ENCODE measurements around the gene SLC11A2. TPM values are rescaled to one million over a fixed set of nuclear protein-coding genes. Genes with fewer than 3 reads are reported as not detected.

Gene SLC11A2
- 10 to 100 TPM; 34.4 to 38.4 TPM for total RNA-seq

DNA sequence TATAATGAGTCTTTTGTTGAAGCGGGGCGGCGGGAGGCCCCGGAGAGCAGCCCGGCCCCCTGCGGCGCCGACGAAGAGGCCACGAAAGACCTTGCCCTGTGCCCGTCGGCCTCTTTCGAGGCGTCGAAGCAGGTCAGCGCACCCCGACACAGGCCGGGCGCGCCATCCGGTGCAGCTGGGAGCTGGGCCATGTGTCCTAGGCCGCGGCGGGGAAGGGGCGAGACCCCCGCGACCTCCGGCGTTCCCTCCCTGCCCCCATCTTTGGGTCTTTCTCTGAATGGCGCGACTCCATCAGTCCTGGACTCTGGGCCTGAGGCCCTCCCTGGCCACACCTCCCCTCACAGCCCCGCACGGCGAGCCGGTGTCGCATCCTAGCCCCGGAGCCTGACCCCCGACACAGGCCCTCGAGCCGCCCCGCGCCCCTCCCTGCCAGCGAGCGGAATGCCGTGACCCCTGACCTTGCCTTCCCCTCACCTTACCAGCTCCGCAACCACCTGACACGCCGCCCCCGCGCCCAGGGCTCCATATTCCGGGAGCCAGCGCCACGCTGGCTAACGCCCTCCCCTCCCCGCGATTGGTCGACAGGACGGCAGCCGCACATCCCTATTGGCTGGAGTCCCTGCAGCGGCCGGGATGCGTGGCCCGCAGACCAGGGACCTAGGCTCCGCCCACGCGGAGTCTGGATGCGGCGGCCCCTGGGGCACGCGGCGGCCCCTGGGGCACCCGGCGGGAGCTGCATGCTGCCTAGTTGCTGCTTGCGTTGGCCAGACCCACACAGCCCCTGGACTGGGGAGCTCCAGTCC, at the start of gene SLC11A2:
Gene SLC11A2 (minus strand): TSS at position 549 of the 803 bp plus-strand sequence. CDS start 15,656 bp downstream, outside the sequence.
- Mint-ChIP-seq H3K27ac (peak within 1 kb of the TSS; percentile 96 to 99), H3K36me3 (no peaks in the 10 kb centered on the region), H3K9me3 (no peaks in the 10 kb centered on the region)
- peak; percentile 91 to 98 for DNase-seq (ENCODE audit: low spot score in 2 of 2)
- peak; percentile 84 to 86 for ATAC-seq

DNA sequence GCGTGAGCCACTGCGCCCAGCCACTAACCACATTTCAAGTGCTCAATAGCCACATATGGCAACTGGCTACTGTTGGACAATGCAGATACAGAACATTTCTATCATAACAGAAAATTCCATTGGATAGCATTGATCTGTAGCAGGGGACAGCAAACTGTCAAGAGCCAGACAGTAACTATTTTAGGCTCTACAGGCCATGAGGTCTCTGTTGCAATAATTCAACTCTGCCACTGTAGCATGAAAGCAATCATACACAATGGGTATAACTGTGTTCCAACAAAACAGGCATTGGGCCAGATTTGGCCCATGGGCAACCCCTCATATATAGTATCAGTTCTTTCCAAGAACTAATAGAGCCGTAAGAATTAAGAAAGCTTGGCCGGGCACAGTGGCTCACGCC, 49.2 kb upstream of the SLC11A2 start:
- H3K36me3 Mint-ChIP-seq, result peaks cover 0 to 7% of the 10 kb centered on the region in 2 donors
- ATAC-seq (no peak), DNase-seq (ENCODE audit: low spot score in 2 of 2) (no peak)
- no peaks in the 10 kb centered on the region for H3K9me3 Mint-ChIP-seq
- H3K27ac Mint-ChIP-seq, result no peak overlapping the region

DNA sequence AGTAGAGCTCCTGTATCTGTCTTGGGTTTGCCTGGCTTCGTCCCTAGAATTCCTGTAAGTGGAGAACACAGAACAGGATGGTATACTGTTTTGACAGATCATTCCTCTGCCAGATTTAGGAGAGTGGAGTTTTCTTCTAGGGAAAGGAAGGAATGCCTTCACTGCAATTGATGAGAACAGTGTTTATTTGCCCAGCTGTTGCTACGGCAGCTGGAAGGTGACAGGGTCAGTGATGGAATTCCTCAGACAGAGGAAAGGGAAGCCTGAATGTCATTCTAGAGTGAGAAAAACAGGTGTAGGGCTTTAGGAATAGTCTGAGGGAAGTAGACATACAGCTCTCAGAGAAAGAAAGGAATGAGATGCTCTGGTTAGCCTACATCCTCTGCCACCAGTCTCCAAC, 45.5 kb upstream of the SLC11A2 start:
- no peak for ATAC-seq
- Mint-ChIP-seq H3K36me3 (no peaks in the 10 kb centered on the region), H3K9me3 (no peaks in the 10 kb centered on the region), H3K27ac (no peak overlapping the region)
- no peak for DNase-seq (ENCODE audit: low spot score in 2 of 2)

DNA sequence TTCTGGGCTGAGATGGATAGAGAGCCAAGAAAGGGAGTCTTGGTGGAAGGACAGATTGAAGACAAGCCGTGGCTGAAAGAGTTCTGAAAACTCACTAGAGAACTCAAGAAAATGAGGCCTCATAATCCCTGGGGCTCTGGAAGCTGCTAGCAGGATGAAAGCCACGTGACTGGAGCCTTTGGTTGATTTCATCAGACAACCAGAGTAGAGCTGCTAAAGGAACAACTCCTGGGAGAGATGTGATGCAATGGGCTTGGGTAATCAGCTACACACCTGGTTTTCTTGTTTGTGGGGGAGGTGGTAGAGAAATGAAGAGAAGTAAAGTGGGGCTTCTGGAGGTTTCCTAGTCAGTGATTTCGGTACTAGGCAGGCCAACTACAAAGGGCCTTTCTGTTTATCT, 43.8 kb upstream of the SLC11A2 start:
- H3K27ac Mint-ChIP-seq, result peak overlapping the region in 1 of 2 donors; percentile 12
- ATAC-seq, result no peak
- H3K36me3 Mint-ChIP-seq, result no peaks in the 10 kb centered on the region

DNA sequence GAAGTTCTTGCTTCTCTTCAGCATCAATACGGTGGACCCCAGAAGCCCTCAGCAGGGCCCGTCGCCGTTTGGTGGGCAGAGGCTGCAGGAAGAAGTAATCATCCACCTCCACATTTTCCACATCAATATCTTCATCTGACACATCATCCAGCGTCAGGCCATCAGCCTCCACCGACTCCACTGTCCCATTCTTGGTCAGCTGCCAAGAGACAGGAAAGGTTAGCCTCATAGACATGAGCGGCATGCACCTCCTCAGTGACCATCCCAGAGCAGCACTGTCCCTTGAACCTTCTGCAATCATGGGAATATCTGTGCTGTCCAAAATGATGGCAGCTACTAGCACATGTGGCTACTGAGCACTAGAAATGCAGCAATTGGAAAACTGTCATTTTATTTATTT, 41.6 kb upstream of the SLC11A2 start:
- no peak overlapping the region for H3K27ac Mint-ChIP-seq
- ATAC-seq, result no peak
- no peaks in the 10 kb centered on the region for H3K36me3 Mint-ChIP-seq
- DNase-seq (ENCODE audit: low spot score in 2 of 2), result no peak
- H3K9me3 Mint-ChIP-seq, result no peaks in the 10 kb centered on the region

More for the DNA sequence above, 43.8 kb upstream of the SLC11A2 start:
- H3K9me3 Mint-ChIP-seq, result no peaks in the 10 kb centered on the region
- DNase-seq (ENCODE audit: low spot score in 2 of 2), result no peak

DNA sequence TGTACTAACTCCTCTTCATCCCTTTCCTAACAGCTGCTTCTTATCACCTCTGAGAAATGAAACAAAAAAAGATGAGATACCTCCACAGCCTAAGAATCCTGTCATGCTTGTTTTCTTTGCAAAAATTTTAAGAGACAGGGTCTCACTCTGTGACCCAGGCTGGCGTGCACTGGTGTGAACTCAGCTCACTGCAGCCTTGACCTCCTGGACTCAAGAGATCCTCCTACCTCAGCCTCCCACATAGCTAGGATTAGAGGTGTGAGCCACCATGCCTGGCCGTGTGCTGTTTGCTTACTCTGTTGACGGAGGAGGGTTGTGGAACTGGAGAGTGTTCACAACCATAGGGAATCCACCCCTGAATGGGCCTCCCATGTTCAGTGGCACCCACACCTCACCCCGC, 41.0 kb upstream of the SLC11A2 start:
- H3K27ac Mint-ChIP-seq, result peak overlapping the region in 1 of 2 donors; percentile 37
- no peak for ATAC-seq

DNA sequence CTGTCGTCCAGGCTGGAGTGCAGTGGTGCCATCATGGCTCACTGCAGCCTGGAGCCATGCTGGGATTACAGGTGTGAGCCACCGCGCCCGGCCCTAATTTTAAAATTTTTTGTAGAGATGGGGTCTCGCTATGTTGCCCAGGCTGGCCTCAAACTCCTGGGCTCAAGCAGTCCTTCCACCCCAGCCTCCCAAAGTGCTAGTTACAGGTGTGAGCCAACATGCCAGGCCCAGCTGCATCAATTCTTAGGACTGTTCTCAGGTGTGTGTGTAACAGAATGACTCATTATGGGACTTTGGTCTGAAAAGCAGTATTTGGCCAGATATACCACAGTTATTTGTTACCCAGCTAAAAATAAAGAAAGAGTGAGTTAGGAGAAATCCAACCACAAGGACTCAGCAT, 39.3 kb upstream of the SLC11A2 start:
- no peak for DNase-seq (ENCODE audit: low spot score in 2 of 2)
- Mint-ChIP-seq H3K9me3 (no peaks in the 10 kb centered on the region), H3K27ac (peak overlapping the region in 1 of 2 donors; percentile 39), H3K36me3 (peaks cover 0 to 1% of the 10 kb centered on the region in 2 donors)
- no peak for ATAC-seq

More for the DNA sequence above, 41.0 kb upstream of the SLC11A2 start:
- no peaks in the 10 kb centered on the region for H3K36me3 Mint-ChIP-seq
- DNase-seq (ENCODE audit: low spot score in 2 of 2), result no peak
- no peaks in the 10 kb centered on the region for H3K9me3 Mint-ChIP-seq

DNA sequence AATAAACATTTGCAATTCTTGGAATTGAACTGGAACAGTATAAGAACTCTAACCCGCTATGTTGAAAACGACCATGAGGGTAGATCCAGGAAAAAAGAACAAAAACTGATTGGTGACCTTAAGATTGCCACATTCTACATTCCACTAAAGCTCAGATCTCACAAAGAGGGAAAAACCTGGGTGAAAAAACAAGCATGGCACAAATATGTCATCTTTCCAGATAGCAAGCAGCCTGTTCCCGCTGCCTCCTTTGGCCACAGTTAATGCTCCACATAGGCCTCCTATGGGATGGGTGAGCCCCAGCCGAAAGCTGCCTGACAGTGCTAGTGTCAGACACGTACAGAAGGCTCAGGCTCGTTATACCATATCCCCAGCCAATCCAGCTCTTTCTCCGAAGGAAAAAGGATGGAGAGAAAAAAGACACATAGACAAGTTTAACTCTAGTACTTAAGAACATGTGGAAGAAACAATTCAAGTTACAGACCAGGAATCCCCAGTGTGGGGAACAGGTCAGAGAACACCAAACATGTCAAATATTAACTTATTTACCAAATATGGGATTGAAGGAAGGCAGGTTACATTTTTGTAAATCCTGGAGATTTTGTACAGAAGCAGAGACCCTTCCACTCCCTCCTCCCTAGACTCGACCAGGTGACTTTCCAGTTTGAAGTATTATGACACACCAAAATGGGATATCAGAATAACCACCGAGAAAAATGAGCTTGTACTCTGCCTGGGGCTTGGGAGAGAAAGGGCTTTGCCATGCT, 36.6 kb upstream of the SLC11A2 start:
- Mint-ChIP-seq H3K9me3 (no peaks in the 10 kb centered on the region), H3K36me3 (peaks cover 0 to 9% of the 10 kb centered on the region in 2 donors), H3K27ac (peak overlapping the region in 1 of 2 donors; percentile 84)
- DNase-seq (ENCODE audit: low spot score in 2 of 2), result no peak
- ATAC-seq, result no peak

DNA sequence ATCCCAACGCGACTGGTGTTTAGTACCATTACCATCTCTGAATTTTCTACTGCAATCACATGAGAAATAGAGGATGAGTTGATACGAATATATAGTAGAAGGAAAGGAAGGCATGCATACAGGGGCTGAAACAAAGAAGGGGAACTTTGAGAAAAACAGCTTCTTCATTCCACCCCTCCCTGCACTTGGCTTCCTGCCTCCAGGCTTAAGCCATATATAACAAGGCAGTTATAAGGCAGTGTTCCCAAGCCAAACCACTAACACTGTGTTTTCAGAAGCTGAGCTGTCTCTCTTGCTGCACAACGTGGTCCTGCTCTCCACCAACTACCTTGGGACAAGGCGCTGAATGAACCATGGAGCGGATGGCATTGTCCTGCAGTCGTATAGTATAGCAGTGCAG, 32.9 kb upstream of the SLC11A2 start:
- Mint-ChIP-seq H3K27ac (peak overlapping the region in 1 of 2 donors; percentile 79), H3K9me3 (no peaks in the 10 kb centered on the region), H3K36me3 (peaks cover 0 to 9% of the 10 kb centered on the region in 2 donors)
- DNase-seq (ENCODE audit: low spot score in 2 of 2) (no peak), ATAC-seq (no peak)

DNA sequence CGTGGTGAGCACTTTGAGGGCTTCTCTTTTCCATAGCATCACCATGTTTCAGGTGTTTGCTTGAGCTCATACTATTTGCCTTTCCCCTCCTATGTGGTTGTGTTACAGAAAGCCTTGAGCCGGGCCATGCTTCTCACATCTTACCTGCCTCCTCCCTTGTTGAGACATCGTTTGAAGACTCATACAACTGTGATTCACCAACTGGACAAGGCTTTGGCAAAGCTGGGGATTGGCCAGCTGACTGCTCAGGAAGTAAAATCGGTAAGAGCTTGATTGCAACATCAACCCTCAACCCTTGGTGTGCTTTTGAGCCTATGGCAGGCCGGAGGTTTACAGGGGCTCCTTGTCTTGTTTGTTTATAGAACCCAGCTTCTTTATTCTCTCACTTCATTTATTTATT, 30.1 kb upstream of the SLC11A2 start:
- Mint-ChIP-seq H3K27ac (peak overlapping the region in 1 of 2 donors; percentile 43), H3K36me3 (peaks cover 0 to 14% of the 10 kb centered on the region in 2 donors), H3K9me3 (no peaks in the 10 kb centered on the region)
- no peak for DNase-seq (ENCODE audit: low spot score in 2 of 2)
- peak in 1 of 2 donors; percentile 20 for ATAC-seq

DNA sequence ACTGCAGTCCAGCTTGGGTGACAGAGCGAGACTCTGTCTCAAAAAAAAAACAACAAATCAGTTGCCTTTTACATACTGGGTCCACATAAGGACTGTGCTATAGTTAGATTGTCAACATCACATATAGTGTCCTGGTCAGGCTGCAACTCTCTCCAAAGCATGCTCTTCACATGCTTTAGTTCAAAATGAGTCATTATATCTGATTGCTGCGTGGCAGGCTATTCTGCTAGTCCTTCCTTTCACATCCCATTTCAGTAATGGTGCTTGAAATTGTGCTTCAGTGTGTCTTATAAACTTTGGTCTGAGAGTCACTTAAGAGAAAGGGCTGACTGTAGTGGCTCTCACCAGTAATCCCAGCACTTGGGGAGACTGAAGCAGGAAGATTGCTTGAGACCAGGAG, 28.9 kb upstream of the SLC11A2 start:
- H3K36me3 Mint-ChIP-seq, result peaks cover 0 to 8% of the 10 kb centered on the region in 2 donors
- no peaks in the 10 kb centered on the region for H3K9me3 Mint-ChIP-seq
- peak overlapping the region in 1 of 2 donors; percentile 36 for H3K27ac Mint-ChIP-seq
- DNase-seq (ENCODE audit: low spot score in 2 of 2) (no peak), ATAC-seq (no peak)

DNA sequence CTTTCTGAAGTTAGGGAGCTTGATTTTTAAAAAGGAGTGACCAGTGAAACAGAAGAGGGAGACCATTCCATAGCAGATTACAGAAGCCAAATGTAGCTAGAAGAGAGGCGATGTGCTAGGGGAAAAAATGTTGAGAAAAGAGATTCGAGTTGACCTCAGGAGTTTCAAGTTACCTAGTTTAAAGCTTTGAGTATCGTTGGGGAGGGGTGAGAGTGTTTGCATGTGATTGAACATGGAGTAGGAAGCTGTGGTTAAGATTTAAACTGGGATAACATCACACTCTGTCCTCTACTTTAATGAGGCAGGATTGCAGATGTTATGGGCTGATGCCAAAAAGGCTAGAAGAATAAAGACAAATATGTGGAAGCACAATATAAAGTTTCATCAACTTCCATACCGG, 25.6 kb upstream of the SLC11A2 start:
- Mint-ChIP-seq H3K36me3 (peaks cover 13 to 15% of the 10 kb centered on the region in 2 donors), H3K9me3 (no peaks in the 10 kb centered on the region), H3K27ac (peak overlapping the region; percentile 2 to 58)
- ATAC-seq, result no peak
- no peak for DNase-seq (ENCODE audit: low spot score in 2 of 2)

DNA sequence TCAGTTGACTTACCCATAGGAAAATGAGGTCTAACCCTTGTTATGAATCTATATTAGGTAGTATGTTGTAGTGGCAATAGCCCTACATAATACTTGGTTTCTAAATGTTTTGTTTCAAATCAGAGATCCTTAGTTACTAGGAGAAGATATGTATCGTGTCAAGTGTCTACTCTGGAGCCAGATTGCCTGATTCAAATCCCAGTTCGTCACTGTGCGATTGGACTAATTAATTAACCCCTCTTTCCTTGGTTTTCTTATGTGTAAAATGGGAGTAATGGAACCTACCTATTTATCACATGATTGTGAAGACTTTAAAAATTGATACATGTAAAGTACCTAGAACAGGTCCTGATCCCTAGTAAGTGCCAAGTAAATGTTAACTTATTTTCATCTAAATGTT, 23.3 kb upstream of the SLC11A2 start:
- ATAC-seq, result no peak
- peaks cover 13 to 15% of the 10 kb centered on the region in 2 donors for H3K36me3 Mint-ChIP-seq
- no peak for DNase-seq (ENCODE audit: low spot score in 2 of 2)
- no peaks in the 10 kb centered on the region for H3K9me3 Mint-ChIP-seq
- H3K27ac Mint-ChIP-seq, result peak overlapping the region in 1 of 2 donors; percentile 93

DNA sequence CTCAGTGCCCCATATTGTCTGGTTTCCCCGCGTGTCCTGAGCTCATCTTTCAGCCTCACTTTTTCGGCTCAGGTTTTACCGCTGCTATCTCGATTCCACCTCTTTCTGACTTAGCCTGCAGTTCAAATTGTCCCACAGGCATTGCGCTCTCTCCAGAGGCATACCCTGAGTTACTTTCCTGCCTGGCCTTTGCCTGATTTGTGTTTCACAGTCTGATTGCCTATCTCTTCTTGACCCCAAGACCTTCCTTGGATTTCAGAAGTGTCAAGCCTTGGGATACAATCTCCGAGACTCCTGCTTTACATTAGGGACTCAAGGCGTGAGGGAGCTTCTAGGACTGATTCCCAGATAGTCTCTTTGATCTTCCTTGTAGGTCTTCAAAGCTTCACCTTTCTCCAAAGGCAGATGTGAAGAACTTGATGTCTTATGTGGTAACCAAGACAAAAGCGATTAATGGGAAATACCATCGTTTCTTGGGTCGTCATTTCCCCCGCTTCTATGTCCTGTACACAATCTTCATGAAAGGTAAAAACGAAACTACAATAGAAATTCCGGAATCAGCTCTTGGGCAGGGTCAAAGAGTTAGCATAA, 22.6 kb upstream of the SLC11A2 start:
- H3K27ac Mint-ChIP-seq, result peak overlapping the region; percentile 90 to 93
- H3K36me3 Mint-ChIP-seq, result peaks cover 13 to 15% of the 10 kb centered on the region in 2 donors
- ATAC-seq (no peak), DNase-seq (ENCODE audit: low spot score in 2 of 2) (no peak)
- H3K9me3 Mint-ChIP-seq, result no peaks in the 10 kb centered on the region

DNA sequence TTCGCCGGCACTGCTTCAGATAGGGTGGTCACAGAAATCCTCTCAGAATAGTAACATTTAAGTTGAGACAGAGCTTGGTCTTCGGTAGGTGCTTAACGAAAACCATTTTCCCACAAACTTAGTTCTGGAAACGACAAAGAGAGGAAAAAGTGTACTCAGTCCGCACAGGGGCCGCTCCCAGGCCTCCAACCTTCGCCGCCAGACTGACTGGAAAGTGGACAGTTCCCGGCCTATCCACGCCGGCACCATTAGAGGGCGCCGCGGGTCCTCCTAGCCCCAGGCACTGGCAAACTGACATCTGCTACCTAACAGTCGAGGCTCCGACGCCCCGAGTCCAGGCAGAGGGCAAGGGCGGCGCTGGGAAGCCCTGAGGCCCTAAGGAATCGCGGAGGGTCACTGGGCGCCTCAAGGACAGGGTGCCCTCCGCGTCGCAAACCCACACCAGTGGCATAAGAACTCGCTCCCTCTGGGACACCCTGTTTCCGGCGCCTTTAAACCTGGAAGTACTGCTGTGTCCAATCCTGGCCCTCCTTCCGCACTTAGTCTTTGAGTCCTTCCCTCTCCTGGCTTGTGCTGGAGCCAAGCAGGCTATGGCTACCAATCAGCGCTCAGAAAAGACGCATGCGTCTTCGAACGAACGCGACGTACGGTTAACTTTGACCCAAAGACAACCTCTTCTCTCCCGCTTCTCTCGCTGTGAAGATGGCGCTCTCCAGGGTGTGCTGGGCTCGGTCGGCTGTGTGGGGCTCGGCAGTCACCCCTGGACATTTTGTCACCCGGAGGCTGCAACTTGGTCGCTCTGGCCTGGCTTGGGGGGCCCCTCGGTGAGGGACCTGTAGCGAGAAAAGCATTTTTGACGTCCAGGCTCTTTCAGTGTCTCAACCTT, 21.7 kb upstream of the SLC11A2 start, which contains the start of gene LETMD1:
Gene LETMD1 (plus strand): TSS at position 673 of the 886 bp plus-strand sequence. CDS start 30 bp downstream, at position 703.
- Mint-ChIP-seq H3K27ac (peak within 1 kb of the TSS; percentile 90 to 93), H3K36me3 (peaks cover 11 to 15% of the 10 kb centered on the region in 2 donors), H3K9me3 (no peaks in the 10 kb centered on the region)
- ATAC-seq (peak; percentile 98), DNase-seq (ENCODE audit: low spot score in 2 of 2) (peak; percentile 90 to 94)

DNA sequence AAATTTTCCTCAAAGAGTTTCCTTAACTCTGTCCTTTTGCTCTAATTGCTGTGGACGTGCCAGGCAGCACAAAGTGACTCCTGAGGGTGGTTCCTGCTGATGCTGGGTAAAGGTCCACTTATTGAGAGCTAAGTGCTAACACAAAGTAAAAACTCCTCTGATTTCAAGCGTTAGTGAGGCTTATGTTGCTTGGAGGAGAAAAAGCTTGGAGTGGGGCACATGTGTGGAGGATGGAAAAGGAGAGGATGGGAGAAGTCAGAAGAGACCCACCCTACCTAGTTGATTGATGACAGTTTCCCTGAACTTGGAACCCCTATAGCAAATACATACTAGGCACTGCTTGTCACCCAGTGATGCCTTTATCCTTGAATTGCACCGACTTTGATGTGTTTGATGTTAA, 10.1 kb upstream of the SLC11A2 start:
- Mint-ChIP-seq H3K27ac (no peak overlapping the region), H3K9me3 (no peaks in the 10 kb centered on the region), H3K36me3 (no peaks in the 10 kb centered on the region)
- ATAC-seq (no peak), DNase-seq (ENCODE audit: low spot score in 2 of 2) (no peak)

Data from activated naive CD4-positive, alpha-beta T cell treated with anti-CD3 and anti-CD28 coated beads, Interleukin-2, amount 50 U/mL, for 72 hours (primary cell).